GOT3 (cell line): ENCODE results near the gene MACROD2.

ENCODE experiments used
- DNase-seq: peaks from one replicate; lab custom pipeline; 2025; ENCODE audit warnings: mixed read lengths; lab: John Stamatoyannopoulos, UW

The MACROD2 gene

GRCh38 chr20:16063881-16064280 lies 2068.6 kb downstream of the MACROD2 start:
- DNase-seq = no peak

GRCh38 chr20:16064989-16065707 lies 2069.8 kb downstream of the MACROD2 start:
- DNase-seq = no peak

GRCh38 chr20:16066571-16066970 lies 2071.3 kb downstream of the MACROD2 start:
- no peak for DNase-seq

GRCh38 chr20:16069389-16070010 lies 2074.2 kb downstream of the MACROD2 start:
- no peak for DNase-seq

- DNase-seq = no peak
Observed at GRCh38 chr20:16072220-16072619, 2076.9 kb downstream of the MACROD2 start.

- no peak for DNase-seq
Observed at GRCh38 chr20:16078172-16078898, 2083.0 kb downstream of the MACROD2 start.

GRCh38 chr20:16081421-16081820 lies 2086.1 kb downstream of the MACROD2 start:
- no peak for DNase-seq

GRCh38 chr20:16082051-16082550 lies 2086.8 kb downstream of the MACROD2 start:
- DNase-seq = no peak

GRCh38 chr20:16083639-16084280 lies 2088.4 kb downstream of the MACROD2 start:
- DNase-seq = no peak

GRCh38 chr20:16095226-16095625 lies 2099.9 kb downstream of the MACROD2 start:
- DNase-seq = no peak

- DNase-seq = no peak
Observed at GRCh38 chr20:16096756-16097326, 2101.5 kb downstream of the MACROD2 start.

- DNase-seq = no peak
Observed at GRCh38 chr20:16097788-16098187, 2102.5 kb downstream of the MACROD2 start.

- DNase-seq = no peak
Observed at GRCh38 chr20:16098890-16099639, 2103.7 kb downstream of the MACROD2 start.

GRCh38 chr20:16100111-16100510 lies 2104.8 kb downstream of the MACROD2 start:
- DNase-seq = no peak

GRCh38 chr20:16100767-16101166 lies 2105.5 kb downstream of the MACROD2 start:
- no peak for DNase-seq
